ENCODE results near the gene DTNB. TPM values are rescaled to one million over a fixed set of nuclear protein-coding genes. Genes with fewer than 3 reads are reported as not detected.

The DTNB gene
- total and polyA plus RNA-seq, 12 donors, result 4.7 to 27.5 (median 9.4) TPM

DNA sequence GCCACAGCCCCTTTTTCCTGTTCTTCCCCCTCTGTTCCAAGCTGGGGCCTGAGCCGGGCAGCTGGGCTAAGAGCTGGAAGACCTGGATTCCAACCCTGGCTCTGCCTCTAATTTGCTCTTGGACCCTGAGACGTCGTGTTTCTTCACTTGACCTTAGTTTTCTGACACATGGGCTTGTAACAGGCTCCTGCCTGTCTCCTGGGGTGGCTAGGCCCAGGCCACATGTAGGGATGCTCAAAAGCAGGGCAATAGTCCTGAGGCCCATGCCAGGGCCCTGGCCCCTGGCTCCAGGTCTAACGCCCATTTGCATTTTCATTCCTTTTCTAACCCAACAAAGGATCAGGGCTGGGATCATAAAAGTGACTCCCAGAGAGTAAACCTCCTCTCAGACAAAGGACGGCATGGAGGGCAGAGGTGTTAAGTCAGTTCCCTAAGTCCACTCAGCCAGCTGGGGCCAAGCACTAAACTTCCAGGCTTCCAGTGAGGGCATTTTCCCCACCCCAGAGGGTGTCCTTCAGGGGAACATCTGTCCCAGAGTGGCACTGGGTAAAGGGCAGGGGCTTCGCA, 315.0 kb downstream of the DTNB start:
- H3K27ac ChIP-seq, result no peak overlapping the region
- no peaks in the 10 kb centered on the region for H3K9me3 ChIP-seq (replicated peaks in 1 of 3)
- intact Hi-C loops (cut with DNase I), result no loop called here
- TF ChIP-seq POLR2A (IDR thresholded peaks at IDR 0.05), result no peak
- TF ChIP-seq, protein P1, sequence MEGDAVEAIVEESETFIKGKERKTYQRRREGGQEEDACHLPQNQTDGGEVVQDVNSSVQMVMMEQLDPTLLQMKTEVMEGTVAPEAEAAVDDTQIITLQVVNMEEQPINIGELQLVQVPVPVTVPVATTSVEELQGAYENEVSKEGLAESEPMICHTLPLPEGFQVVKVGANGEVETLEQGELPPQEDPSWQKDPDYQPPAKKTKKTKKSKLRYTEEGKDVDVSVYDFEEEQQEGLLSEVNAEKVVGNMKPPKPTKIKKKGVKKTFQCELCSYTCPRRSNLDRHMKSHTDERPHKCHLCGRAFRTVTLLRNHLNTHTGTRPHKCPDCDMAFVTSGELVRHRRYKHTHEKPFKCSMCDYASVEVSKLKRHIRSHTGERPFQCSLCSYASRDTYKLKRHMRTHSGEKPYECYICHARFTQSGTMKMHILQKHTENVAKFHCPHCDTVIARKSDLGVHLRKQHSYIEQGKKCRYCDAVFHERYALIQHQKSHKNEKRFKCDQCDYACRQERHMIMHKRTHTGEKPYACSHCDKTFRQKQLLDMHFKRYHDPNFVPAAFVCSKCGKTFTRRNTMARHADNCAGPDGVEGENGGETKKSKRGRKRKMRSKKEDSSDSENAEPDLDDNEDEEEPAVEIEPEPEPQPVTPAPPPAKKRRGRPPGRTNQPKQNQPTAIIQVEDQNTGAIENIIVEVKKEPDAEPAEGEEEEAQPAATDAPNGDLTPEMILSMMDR (IDR thresholded peaks at IDR 0.05), result no peak
- no peaks in the 10 kb centered on the region for H3K36me3 ChIP-seq (replicated peaks in 1 of 2)
- 88 to 96% (median 92%) methylated on average over 5 to 6 of the region's 6 CpGs for WGBS, 4 donors
- no peak overlapping the region for H3K4me3 ChIP-seq
- no peak for DNase-seq
- H3K27me3 ChIP-seq, result no peaks in the 10 kb centered on the region
- H3K4me1 ChIP-seq (replicated peaks in 1 of 2), result peaks cover 0 to 5% of the 10 kb centered on the region in 2 donors

DNA sequence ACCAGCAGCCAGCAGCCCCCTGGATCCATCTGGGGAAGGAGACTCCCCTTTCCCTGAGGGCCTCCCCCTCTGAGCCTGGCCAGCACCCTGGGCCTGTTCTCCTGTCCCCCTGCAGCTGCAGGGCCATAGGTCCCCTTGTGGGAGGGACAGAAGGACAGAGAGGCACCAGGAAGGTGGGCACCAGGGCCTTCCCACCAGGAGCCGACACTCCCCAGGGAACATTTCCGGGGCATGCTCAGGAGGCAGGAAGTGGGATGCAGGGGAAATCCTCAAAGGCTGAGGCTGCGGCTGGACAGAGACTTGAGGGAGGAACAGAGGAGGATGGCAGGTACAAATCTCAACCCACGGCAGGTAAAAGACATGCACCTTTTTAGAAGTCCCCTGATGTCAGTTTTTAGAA, 317.3 kb downstream of the DTNB start:
- TF ChIP-seq POLR2A (IDR thresholded peaks at IDR 0.05), result no peak
- TF ChIP-seq, protein P1 (IDR thresholded peaks at IDR 0.05), result no peak
- 62 to 83% (median 73%) methylated on average over 2 to 4 of the region's 4 CpGs for WGBS, 4 donors
- Histone ChIP-seq H3K9me3 (replicated peaks in 1 of 3) (no peaks in the 10 kb centered on the region), H3K4me3 (no peak overlapping the region), H3K36me3 (replicated peaks in 1 of 2) (no peaks in the 10 kb centered on the region), H3K27ac (no peak overlapping the region), H3K4me1 (replicated peaks in 1 of 2) (no peaks in the 10 kb centered on the region), H3K27me3 (no peaks in the 10 kb centered on the region)
- no peak for DNase-seq
- intact Hi-C loops (cut with DNase I), result no loop called here

DNA sequence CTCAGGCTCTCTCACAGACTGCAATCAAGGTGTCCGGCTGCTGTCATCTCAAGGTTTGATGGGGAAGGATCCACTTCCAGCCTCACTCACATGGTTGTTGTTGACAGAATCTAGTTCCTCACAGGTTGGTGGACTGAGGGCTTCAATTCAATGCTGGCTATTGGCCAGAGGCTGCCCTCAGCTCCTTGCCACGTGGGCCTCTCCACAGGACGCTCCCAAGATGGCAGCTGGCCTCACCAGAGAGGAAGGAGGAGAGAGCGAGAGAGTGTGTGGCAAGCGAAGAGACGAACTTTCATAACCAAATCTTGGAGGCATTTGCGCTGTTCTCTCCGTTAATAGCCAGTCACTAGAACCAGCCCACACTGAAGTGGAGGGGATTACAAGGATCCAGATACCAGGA, 318.1 kb downstream of the DTNB start:
- H3K9me3 ChIP-seq (replicated peaks in 1 of 3), result no peaks in the 10 kb centered on the region
- H3K36me3 ChIP-seq (replicated peaks in 1 of 2), result no peaks in the 10 kb centered on the region
- no peak overlapping the region for H3K4me3 ChIP-seq
- intact Hi-C loops (cut with DNase I), result no loop called here
- no peak overlapping the region for H3K27ac ChIP-seq
- no peak for TF ChIP-seq POLR2A (IDR thresholded peaks at IDR 0.05)
- TF ChIP-seq, protein P1 (IDR thresholded peaks at IDR 0.05), result no peak
- no peak for DNase-seq
- WGBS, 4 donors, result 92 to 100% (median 97%) methylated on average over 6 to 8 of the region's 8 CpGs
- no peaks in the 10 kb centered on the region for H3K4me1 ChIP-seq (replicated peaks in 1 of 2)
- no peaks in the 10 kb centered on the region for H3K27me3 ChIP-seq

DNA sequence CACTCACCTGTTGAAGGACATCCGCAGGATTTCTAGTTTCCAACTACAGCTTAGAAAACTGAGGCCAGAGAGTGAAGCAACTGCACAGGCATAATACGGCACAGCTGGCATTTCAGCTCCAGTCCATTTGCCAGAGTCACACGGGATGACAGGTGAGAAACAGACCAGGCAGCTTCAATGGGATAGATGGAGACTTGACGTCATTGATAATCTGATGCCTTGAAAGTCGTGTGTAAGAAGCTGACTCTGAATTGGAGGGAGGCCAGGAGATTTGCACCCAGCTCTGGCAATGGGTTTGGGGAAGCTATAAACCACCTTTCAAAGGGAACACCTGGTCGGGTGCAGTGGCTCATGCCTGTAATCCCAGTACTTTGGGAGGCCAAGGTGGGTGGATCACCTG, 319.3 kb downstream of the DTNB start:
- DNase-seq, result no peak
- WGBS, 4 donors, result 75 to 79% (median 77%) methylated on average over 6 of the region's 6 CpGs
- Histone ChIP-seq H3K4me1 (replicated peaks in 1 of 2) (no peaks in the 10 kb centered on the region), H3K4me3 (no peak overlapping the region), H3K36me3 (replicated peaks in 1 of 2) (no peaks in the 10 kb centered on the region), H3K9me3 (replicated peaks in 1 of 3) (no peaks in the 10 kb centered on the region), H3K27ac (no peak overlapping the region), H3K27me3 (no peaks in the 10 kb centered on the region)
- intact Hi-C loops (cut with DNase I), result no loop called here
- TF ChIP-seq, protein P1 (IDR thresholded peaks at IDR 0.05), result no peak
- TF ChIP-seq POLR2A (IDR thresholded peaks at IDR 0.05), result no peak
